ENCODE results near the gene RBP4.

Gene RBP4

GRCh38 chr10:93567277-93568104, 33.5 kb downstream of the RBP4 start:
- Histone ChIP-seq H3K4me3 (ENCODE audit: insufficient read depth, low read depth, low read length) (peak overlapping the region; percentile 37), H3K36me3 (ENCODE audit: control insufficient read depth, insufficient read depth, low read length) (no peaks in the 10 kb centered on the region), H3K9me3 (ENCODE audit: control insufficient read depth, low read length) (no peaks in the 10 kb centered on the region), H3K27ac (ENCODE audit: insufficient read depth, low read depth, low read length, poor library complexity, severe bottlenecking) (no peak overlapping the region), H3K4me1 (ENCODE audit: control insufficient read depth, insufficient read depth, low read length) (peaks cover 5% of the 10 kb centered on the region), H3K27me3 (ENCODE audit: control insufficient read depth, insufficient read depth, low read length, poor library complexity, severe bottlenecking) (peaks cover 75% of the 10 kb centered on the region)
- WGBS, 2 experiments: 31 to 32% methylated on average over 33 of the region's 33 CpGs

- Histone ChIP-seq H3K4me3 (ENCODE audit: insufficient read depth, low read depth, low read length) (peak within 1 kb of the TSS; percentile 37), H3K27ac (ENCODE audit: insufficient read depth, low read depth, low read length, poor library complexity, severe bottlenecking) (no peak within 1 kb of the TSS), H3K36me3 (ENCODE audit: control insufficient read depth, insufficient read depth, low read length) (no peaks in the 10 kb centered on the region), H3K27me3 (ENCODE audit: control insufficient read depth, insufficient read depth, low read length, poor library complexity, severe bottlenecking) (peaks cover 67% of the 10 kb centered on the region), H3K9me3 (ENCODE audit: control insufficient read depth, low read length) (no peaks in the 10 kb centered on the region), H3K4me1 (ENCODE audit: control insufficient read depth, insufficient read depth, low read length) (peaks cover 5% of the 10 kb centered on the region)
- WGBS, 2 experiments: 1% methylated on average over 85 of the region's 85 CpGs
Measured at GRCh38 chr10:93566435-93567276, 34.4 kb downstream of the RBP4 start, which contains the start of gene FFAR4. TSS of gene FFAR4 (plus strand) at chr10:93566665. CDS start at chr10:93566721, 56 bp downstream.

- peaks cover 55% of the 10 kb centered on the region for H3K27me3 ChIP-seq (ENCODE audit: control insufficient read depth, insufficient read depth, low read length, poor library complexity, severe bottlenecking)
- no peaks in the 10 kb centered on the region for H3K9me3 ChIP-seq (ENCODE audit: control insufficient read depth, low read length)
- H3K36me3 ChIP-seq (ENCODE audit: control insufficient read depth, insufficient read depth, low read length): no peaks in the 10 kb centered on the region
- H3K4me1 ChIP-seq (ENCODE audit: control insufficient read depth, insufficient read depth, low read length): peaks cover 5% of the 10 kb centered on the region
- no peak overlapping the region for H3K4me3 ChIP-seq (ENCODE audit: insufficient read depth, low read depth, low read length)
- WGBS, 2 experiments: 81 to 94% methylated on average over 3 of the region's 3 CpGs
- no peak overlapping the region for H3K27ac ChIP-seq (ENCODE audit: insufficient read depth, low read depth, low read length, poor library complexity, severe bottlenecking)
Measured at GRCh38 chr10:93565446-93565845, 35.6 kb downstream of the RBP4 start.

GRCh38 chr10:93560541-93560940, 40.5 kb downstream of the RBP4 start:
- 93 to 94% methylated on average over 6 of the region's 6 CpGs for WGBS, 2 experiments
- no peak overlapping the region for H3K4me3 ChIP-seq (ENCODE audit: insufficient read depth, low read depth, low read length)
- no peak overlapping the region for H3K27ac ChIP-seq (ENCODE audit: insufficient read depth, low read depth, low read length, poor library complexity, severe bottlenecking)
- peaks cover 6% of the 10 kb centered on the region for H3K27me3 ChIP-seq (ENCODE audit: control insufficient read depth, insufficient read depth, low read length, poor library complexity, severe bottlenecking)
- H3K9me3 ChIP-seq (ENCODE audit: control insufficient read depth, low read length): no peaks in the 10 kb centered on the region
- H3K36me3 ChIP-seq (ENCODE audit: control insufficient read depth, insufficient read depth, low read length): no peaks in the 10 kb centered on the region
- H3K4me1 ChIP-seq (ENCODE audit: control insufficient read depth, insufficient read depth, low read length): no peaks in the 10 kb centered on the region

- Histone ChIP-seq H3K4me3 (ENCODE audit: insufficient read depth, low read depth, low read length) (no peak overlapping the region), H3K9me3 (ENCODE audit: control insufficient read depth, low read length) (no peaks in the 10 kb centered on the region), H3K27ac (ENCODE audit: insufficient read depth, low read depth, low read length, poor library complexity, severe bottlenecking) (no peak overlapping the region), H3K27me3 (ENCODE audit: control insufficient read depth, insufficient read depth, low read length, poor library complexity, severe bottlenecking) (no peaks in the 10 kb centered on the region), H3K36me3 (ENCODE audit: control insufficient read depth, insufficient read depth, low read length) (no peaks in the 10 kb centered on the region), H3K4me1 (ENCODE audit: control insufficient read depth, insufficient read depth, low read length) (no peaks in the 10 kb centered on the region)
- WGBS, 2 experiments: 93 to 95% methylated on average over 9 of the region's 9 CpGs
Measured at GRCh38 chr10:93559490-93559889, 41.5 kb downstream of the RBP4 start.

GRCh38 chr10:93554760-93555432, 46.1 kb downstream of the RBP4 start:
- no peak overlapping the region for H3K27ac ChIP-seq (ENCODE audit: insufficient read depth, low read depth, low read length, poor library complexity, severe bottlenecking)

GRCh38 chr10:93554316-93554663, 46.7 kb downstream of the RBP4 start:
- H3K4me1 ChIP-seq (ENCODE audit: control insufficient read depth, insufficient read depth, low read length): no peaks in the 10 kb centered on the region
- 93 to 95% methylated on average over 1 of the region's 1 CpG for WGBS, 2 experiments
- H3K27me3 ChIP-seq (ENCODE audit: control insufficient read depth, insufficient read depth, low read length, poor library complexity, severe bottlenecking): no peaks in the 10 kb centered on the region
- H3K4me3 ChIP-seq (ENCODE audit: insufficient read depth, low read depth, low read length): no peak overlapping the region
- H3K27ac ChIP-seq (ENCODE audit: insufficient read depth, low read depth, low read length, poor library complexity, severe bottlenecking): no peak overlapping the region
- no peaks in the 10 kb centered on the region for H3K36me3 ChIP-seq (ENCODE audit: control insufficient read depth, insufficient read depth, low read length)
- no peaks in the 10 kb centered on the region for H3K9me3 ChIP-seq (ENCODE audit: control insufficient read depth, low read length)

More at GRCh38 chr10:93554760-93555432, 46.1 kb downstream of the RBP4 start:
- Histone ChIP-seq H3K36me3 (ENCODE audit: control insufficient read depth, insufficient read depth, low read length) (no peaks in the 10 kb centered on the region), H3K9me3 (ENCODE audit: control insufficient read depth, low read length) (no peaks in the 10 kb centered on the region), H3K4me3 (ENCODE audit: insufficient read depth, low read depth, low read length) (no peak overlapping the region), H3K4me1 (ENCODE audit: control insufficient read depth, insufficient read depth, low read length) (no peaks in the 10 kb centered on the region), H3K27me3 (ENCODE audit: control insufficient read depth, insufficient read depth, low read length, poor library complexity, severe bottlenecking) (no peaks in the 10 kb centered on the region)
- 50 to 52% methylated on average over 14 of the region's 14 CpGs for WGBS, 2 experiments

- no peaks in the 10 kb centered on the region for H3K4me1 ChIP-seq (ENCODE audit: control insufficient read depth, insufficient read depth, low read length)
- 88 to 90% methylated on average over 6 to 8 of the region's 8 CpGs for WGBS, 2 experiments
- H3K36me3 ChIP-seq (ENCODE audit: control insufficient read depth, insufficient read depth, low read length): no peaks in the 10 kb centered on the region
- H3K27me3 ChIP-seq (ENCODE audit: control insufficient read depth, insufficient read depth, low read length, poor library complexity, severe bottlenecking): no peaks in the 10 kb centered on the region
- no peak overlapping the region for H3K4me3 ChIP-seq (ENCODE audit: insufficient read depth, low read depth, low read length)
- H3K27ac ChIP-seq (ENCODE audit: insufficient read depth, low read depth, low read length, poor library complexity, severe bottlenecking): no peak overlapping the region
- H3K9me3 ChIP-seq (ENCODE audit: control insufficient read depth, low read length): no peaks in the 10 kb centered on the region
Measured at GRCh38 chr10:93553482-93554315, 47.3 kb downstream of the RBP4 start.

GRCh38 chr10:93552780-93553179, 48.3 kb downstream of the RBP4 start:
- 98 to 100% methylated on average over 3 of the region's 3 CpGs for WGBS, 2 experiments
- H3K9me3 ChIP-seq (ENCODE audit: control insufficient read depth, low read length): no peaks in the 10 kb centered on the region
- H3K4me1 ChIP-seq (ENCODE audit: control insufficient read depth, insufficient read depth, low read length): no peaks in the 10 kb centered on the region
- no peak overlapping the region for H3K4me3 ChIP-seq (ENCODE audit: insufficient read depth, low read depth, low read length)
- no peaks in the 10 kb centered on the region for H3K27me3 ChIP-seq (ENCODE audit: control insufficient read depth, insufficient read depth, low read length, poor library complexity, severe bottlenecking)
- no peaks in the 10 kb centered on the region for H3K36me3 ChIP-seq (ENCODE audit: control insufficient read depth, insufficient read depth, low read length)
- no peak overlapping the region for H3K27ac ChIP-seq (ENCODE audit: insufficient read depth, low read depth, low read length, poor library complexity, severe bottlenecking)
